ENCODE results near the gene ROPN1L. TPM values are rescaled to one million over a fixed set of nuclear protein-coding genes. Genes with fewer than 3 reads are reported as not detected.

The ROPN1L gene
- total RNA-seq, 1 donor from 2014 or later: 0.77 TPM

DNA sequence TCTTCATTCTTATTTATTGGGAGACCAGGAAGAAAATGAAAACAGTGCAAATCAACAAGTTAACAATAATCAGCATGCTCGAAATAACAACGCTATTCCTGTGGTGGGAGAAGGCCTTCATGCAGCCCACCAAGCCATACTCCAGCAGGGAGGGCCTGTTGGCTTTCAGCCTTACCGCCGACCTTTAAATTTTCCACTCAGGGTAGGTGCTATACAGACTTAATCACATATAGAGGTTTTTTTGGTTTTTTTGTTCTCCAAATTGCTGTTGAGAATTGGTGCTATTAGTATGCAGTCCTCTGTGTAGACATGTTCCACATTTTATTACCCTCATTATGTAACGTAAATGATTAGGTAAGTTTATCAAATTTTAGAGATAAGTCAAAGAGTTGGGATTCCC lies 30.3 kb upstream of the ROPN1L start:
- Histone ChIP-seq H3K4me2 (ENCODE audit: low read length) (no peak overlapping the region), H3K4me3 (ENCODE audit: insufficient read depth, low read depth, low read length) (no peak overlapping the region), H4K20me1 (ENCODE audit: insufficient read depth, low read length) (peaks cover 13% of the 10 kb centered on the region), H3K4me1 (ENCODE audit: insufficient read depth, low read length) (no peaks in the 10 kb centered on the region), H3K9ac (ENCODE audit: low read length) (no peak overlapping the region), H3K27me3 (ENCODE audit: insufficient read depth, low read length) (no peaks in the 10 kb centered on the region), H3K9me3 (ENCODE audit: insufficient read depth, low read depth, low read length) (no peaks in the 10 kb centered on the region), H3K27ac (ENCODE audit: low read depth, low read length) (no peak overlapping the region), H2AFZ (ENCODE audit: low read depth, low read length) (no peak overlapping the region), H3K36me3 (ENCODE audit: insufficient read depth, low read length) (peaks cover 59% of the 10 kb centered on the region), H3K79me2 (ENCODE audit: insufficient read depth, low read length) (no peaks in the 10 kb centered on the region)
- TF ChIP-seq EZH2 (IDR thresholded peaks at IDR 0.05; ENCODE audit: insufficient read depth, low read length): no peak
- TF ChIP-seq CTCF (IDR thresholded peaks at IDR 0.05; ENCODE audit: insufficient read depth, low read depth, low read length): no peak
- H3K27ac Mint-ChIP-seq (ENCODE audit: unreplicated experiment): no peak overlapping the region
- peaks cover 20% of the 10 kb centered on the region for H3K36me3 Mint-ChIP-seq (ENCODE audit: low read depth, unreplicated experiment)
- no peaks in the 10 kb centered on the region for H3K27me3 Mint-ChIP-seq (ENCODE audit: low read depth, unreplicated experiment)
- peaks cover 3% of the 10 kb centered on the region for H3K4me1 Mint-ChIP-seq (ENCODE audit: low read depth, unreplicated experiment)
- no peaks in the 10 kb centered on the region for H3K9me3 Mint-ChIP-seq (ENCODE audit: unreplicated experiment)
- FAIRE-seq (no peak), DNase-seq (ENCODE audit: low read depth) (no peak)
- no peak overlapping the region for H3K4me3 Mint-ChIP-seq (ENCODE audit: unreplicated experiment)

- Histone ChIP-seq H4K20me1 (ENCODE audit: insufficient read depth, low read length) (peaks cover 4% of the 10 kb centered on the region), H3K36me3 (ENCODE audit: insufficient read depth, low read length) (peaks cover 51% of the 10 kb centered on the region), H3K4me1 (ENCODE audit: insufficient read depth, low read length) (peaks cover 14% of the 10 kb centered on the region), H3K27me3 (ENCODE audit: insufficient read depth, low read length) (no peaks in the 10 kb centered on the region), H3K4me2 (ENCODE audit: low read length) (no peak overlapping the region), H3K4me3 (ENCODE audit: insufficient read depth, low read depth, low read length) (no peak overlapping the region), H3K79me2 (ENCODE audit: insufficient read depth, low read length) (peaks cover 3% of the 10 kb centered on the region), H3K27ac (ENCODE audit: low read depth, low read length) (no peak overlapping the region), H2AFZ (ENCODE audit: low read depth, low read length) (no peak overlapping the region), H3K9ac (ENCODE audit: low read length) (no peak overlapping the region), H3K9me3 (ENCODE audit: insufficient read depth, low read depth, low read length) (no peaks in the 10 kb centered on the region)
- H3K27me3 Mint-ChIP-seq (ENCODE audit: low read depth, unreplicated experiment): no peaks in the 10 kb centered on the region
- FAIRE-seq: no peak
- peaks cover 16% of the 10 kb centered on the region for H3K4me1 Mint-ChIP-seq (ENCODE audit: low read depth, unreplicated experiment)
- H3K9me3 Mint-ChIP-seq (ENCODE audit: unreplicated experiment): no peaks in the 10 kb centered on the region
- H3K4me3 Mint-ChIP-seq (ENCODE audit: unreplicated experiment): no peak overlapping the region
- peaks cover 32% of the 10 kb centered on the region for H3K36me3 Mint-ChIP-seq (ENCODE audit: low read depth, unreplicated experiment)
- TF ChIP-seq CTCF (IDR thresholded peaks at IDR 0.05; ENCODE audit: insufficient read depth, low read depth, low read length) (no peak), EZH2 (IDR thresholded peaks at IDR 0.05; ENCODE audit: insufficient read depth, low read length) (no peak)
- no peak for DNase-seq (ENCODE audit: low read depth)
- no peak overlapping the region for H3K27ac Mint-ChIP-seq (ENCODE audit: unreplicated experiment)
Observed at GRCh38 chr5:10416868-10417267, 24.8 kb upstream of the ROPN1L start.

GRCh38 chr5:10418654-10419345 lies 22.9 kb upstream of the ROPN1L start:
- Histone ChIP-seq H3K27ac (ENCODE audit: low read depth, low read length) (no peak overlapping the region), H2AFZ (ENCODE audit: low read depth, low read length) (no peak overlapping the region), H3K4me3 (ENCODE audit: insufficient read depth, low read depth, low read length) (no peak overlapping the region), H3K9me3 (ENCODE audit: insufficient read depth, low read depth, low read length) (no peaks in the 10 kb centered on the region), H3K27me3 (ENCODE audit: insufficient read depth, low read length) (no peaks in the 10 kb centered on the region), H3K4me1 (ENCODE audit: insufficient read depth, low read length) (peaks cover 14% of the 10 kb centered on the region), H3K9ac (ENCODE audit: low read length) (no peak overlapping the region), H3K4me2 (ENCODE audit: low read length) (no peak overlapping the region), H4K20me1 (ENCODE audit: insufficient read depth, low read length) (no peaks in the 10 kb centered on the region), H3K36me3 (ENCODE audit: insufficient read depth, low read length) (peaks cover 40% of the 10 kb centered on the region), H3K79me2 (ENCODE audit: insufficient read depth, low read length) (peaks cover 3% of the 10 kb centered on the region)
- Mint-ChIP-seq H3K27me3 (ENCODE audit: low read depth, unreplicated experiment) (no peaks in the 10 kb centered on the region), H3K4me1 (ENCODE audit: low read depth, unreplicated experiment) (peaks cover 25% of the 10 kb centered on the region), H3K27ac (ENCODE audit: unreplicated experiment) (no peak overlapping the region), H3K36me3 (ENCODE audit: low read depth, unreplicated experiment) (peaks cover 29% of the 10 kb centered on the region), H3K9me3 (ENCODE audit: unreplicated experiment) (no peaks in the 10 kb centered on the region), H3K4me3 (ENCODE audit: unreplicated experiment) (no peak overlapping the region)
- no peak for FAIRE-seq
- no peak for DNase-seq (ENCODE audit: low read depth)
- no peak for TF ChIP-seq CTCF (IDR thresholded peaks at IDR 0.05; ENCODE audit: insufficient read depth, low read depth, low read length)
- TF ChIP-seq EZH2 (IDR thresholded peaks at IDR 0.05; ENCODE audit: insufficient read depth, low read length): no peak
